GM13976 (cell line): ENCODE results near the gene ANGPTL3.

Experiments
- DNase-seq: peaks from one replicate; pipeline ENCODE4 v3.0.0; 2012; ENCODE audit warnings: low spot score
- in situ Hi-C: fragments of 300-500 bp; cut with MboI; formaldehyde crosslinking; loops from one replicate; pipeline ENCODE4 v1.12.0; 2022; ENCODE audit warnings: low sequenced_read_pairs, mixed read lengths, inconsistent platforms; ENCODE audit not compliant: unreplicated experiment
- TF ChIP-seq, protein P1 (sequence below): IDR thresholded peaks from 2 replicates; pipeline ENCODE4 v1.5.1; 2012; ENCODE audit warnings: borderline replicate concordance, mild to moderate bottlenecking; ENCODE audit not compliant: insufficient read depth; ENCODE audit errors: extremely low read depth, missing control alignments, control extremely low read depth

The ANGPTL3 gene

DNA sequence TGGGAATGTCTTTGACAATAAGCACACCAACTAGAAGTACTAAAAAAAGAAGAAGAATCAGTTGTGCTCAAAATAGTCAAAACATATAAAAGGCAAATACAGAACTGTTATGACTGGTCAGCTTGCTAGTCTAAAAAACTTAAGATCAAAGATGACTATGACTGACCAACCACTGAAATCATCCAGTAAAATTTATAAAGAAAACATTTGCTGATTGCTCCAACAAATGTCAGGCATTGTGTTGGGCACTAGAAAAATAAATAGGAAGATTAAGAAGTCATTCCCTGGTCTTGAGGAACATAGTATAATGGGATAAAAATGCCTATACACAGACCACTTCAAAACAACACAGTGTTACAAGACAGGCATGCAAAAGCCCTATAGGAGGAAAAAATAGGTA lies 9.3 kb upstream of the ANGPTL3 start:
- in situ Hi-C loops = no loop called here
- TF ChIP-seq, protein P1, sequence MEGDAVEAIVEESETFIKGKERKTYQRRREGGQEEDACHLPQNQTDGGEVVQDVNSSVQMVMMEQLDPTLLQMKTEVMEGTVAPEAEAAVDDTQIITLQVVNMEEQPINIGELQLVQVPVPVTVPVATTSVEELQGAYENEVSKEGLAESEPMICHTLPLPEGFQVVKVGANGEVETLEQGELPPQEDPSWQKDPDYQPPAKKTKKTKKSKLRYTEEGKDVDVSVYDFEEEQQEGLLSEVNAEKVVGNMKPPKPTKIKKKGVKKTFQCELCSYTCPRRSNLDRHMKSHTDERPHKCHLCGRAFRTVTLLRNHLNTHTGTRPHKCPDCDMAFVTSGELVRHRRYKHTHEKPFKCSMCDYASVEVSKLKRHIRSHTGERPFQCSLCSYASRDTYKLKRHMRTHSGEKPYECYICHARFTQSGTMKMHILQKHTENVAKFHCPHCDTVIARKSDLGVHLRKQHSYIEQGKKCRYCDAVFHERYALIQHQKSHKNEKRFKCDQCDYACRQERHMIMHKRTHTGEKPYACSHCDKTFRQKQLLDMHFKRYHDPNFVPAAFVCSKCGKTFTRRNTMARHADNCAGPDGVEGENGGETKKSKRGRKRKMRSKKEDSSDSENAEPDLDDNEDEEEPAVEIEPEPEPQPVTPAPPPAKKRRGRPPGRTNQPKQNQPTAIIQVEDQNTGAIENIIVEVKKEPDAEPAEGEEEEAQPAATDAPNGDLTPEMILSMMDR = no peak
- no peak for DNase-seq

DNA sequence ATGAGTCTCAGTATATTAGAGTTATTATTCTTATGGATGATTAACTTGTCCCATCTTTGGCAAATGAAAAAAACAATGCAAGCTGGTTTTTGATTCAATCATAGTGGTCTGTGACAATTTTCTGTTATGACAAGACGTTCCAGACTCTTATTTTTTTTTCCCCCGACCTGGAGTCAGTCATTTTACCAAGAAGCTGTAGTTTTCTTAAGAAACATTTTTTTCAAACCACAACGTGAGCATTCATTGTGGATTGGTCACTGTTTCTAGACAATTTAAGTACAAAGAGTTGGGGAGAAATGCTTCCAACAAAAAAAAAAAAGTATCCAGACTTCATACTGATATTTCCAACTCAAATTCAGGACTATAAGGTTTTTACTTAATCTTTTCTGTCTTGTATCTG lies 8.0 kb upstream of the ANGPTL3 start:
- DNase-seq = no peak
- TF ChIP-seq, protein P1 = no peak
- in situ Hi-C loops = no loop called here

DNA sequence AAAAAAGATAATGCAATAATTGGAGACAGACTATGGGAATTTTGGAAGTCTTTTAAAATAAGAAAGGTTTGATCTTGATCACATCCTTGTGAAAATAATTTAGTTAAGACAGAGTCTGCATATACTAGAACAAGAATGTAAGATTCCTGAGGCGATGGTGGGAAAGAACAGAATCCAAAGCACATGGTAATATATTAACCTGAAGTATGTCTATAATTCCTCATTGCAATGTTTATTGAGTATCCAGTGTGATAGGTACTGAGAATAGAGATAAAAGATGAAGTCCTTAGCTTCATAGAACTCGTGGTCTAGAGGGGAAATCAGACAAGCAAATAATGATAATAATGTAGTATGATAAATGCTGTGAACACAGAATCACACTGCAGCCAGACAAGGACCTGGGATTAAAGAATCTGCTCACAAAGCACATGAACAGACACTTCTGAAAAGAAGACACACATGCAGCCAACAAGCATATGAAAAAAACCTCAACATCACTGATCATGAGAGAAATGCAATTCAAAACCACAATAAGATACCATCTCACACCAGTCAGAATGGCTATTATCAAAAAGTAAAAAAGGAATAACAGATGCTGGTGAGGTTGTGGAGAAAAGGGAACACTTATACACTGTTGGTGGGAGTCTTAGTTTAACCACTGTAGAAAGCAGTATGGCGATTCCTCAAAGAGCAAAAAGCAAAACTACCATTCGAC lies 6.9 kb upstream of the ANGPTL3 start:
- in situ Hi-C loops = no loop called here
- TF ChIP-seq, protein P1 = no peak
- no peak for DNase-seq

DNA sequence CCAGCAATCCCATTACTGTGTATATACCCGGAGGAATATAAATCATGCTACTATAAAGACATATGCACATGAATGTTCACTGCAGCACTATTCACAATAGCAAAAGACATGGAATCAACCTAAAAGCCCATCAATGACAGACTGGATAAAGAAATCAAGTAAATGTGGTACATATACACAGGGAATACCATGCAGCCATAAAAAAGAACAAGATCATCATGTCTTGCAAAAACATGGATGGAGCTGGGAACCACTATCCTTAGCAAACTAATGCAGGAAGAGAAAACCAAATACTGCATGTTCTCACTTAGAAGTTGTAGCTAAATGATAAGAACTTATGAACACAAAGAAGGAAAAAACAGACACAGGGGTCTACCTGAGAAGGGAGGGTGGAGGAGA lies 6.4 kb upstream of the ANGPTL3 start:
- TF ChIP-seq, protein P1 = no peak
- no peak for DNase-seq
- in situ Hi-C loops = no loop called here

DNA sequence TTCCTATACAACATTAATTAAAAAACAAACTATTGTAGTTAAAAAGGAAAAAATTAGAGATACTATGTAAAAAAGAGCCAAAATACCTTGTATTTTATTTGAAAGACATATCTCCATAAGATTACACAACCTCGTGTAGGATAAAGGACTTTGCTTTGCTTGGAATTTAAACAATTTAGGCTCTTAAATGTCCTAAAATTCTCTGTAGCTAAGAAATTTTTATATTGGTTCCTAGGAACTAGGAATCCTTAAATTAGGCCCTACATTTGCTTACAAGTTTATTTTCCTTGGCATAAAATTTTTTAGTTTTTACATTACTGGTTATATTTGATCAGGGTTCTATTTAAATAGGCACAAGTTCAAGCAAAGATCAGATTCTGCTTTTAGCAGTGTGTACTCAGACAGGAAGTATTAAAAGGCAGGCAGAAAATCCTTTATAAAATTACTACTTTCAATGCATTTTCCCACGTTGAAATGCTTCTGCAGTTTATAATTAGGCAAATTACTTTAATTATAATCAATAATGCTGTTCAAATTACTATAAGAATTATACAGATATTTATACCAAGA lies 3.4 kb upstream of the ANGPTL3 start:
- TF ChIP-seq, protein P1 = no peak
- DNase-seq = no peak
- in situ Hi-C loops = no loop called here

DNA sequence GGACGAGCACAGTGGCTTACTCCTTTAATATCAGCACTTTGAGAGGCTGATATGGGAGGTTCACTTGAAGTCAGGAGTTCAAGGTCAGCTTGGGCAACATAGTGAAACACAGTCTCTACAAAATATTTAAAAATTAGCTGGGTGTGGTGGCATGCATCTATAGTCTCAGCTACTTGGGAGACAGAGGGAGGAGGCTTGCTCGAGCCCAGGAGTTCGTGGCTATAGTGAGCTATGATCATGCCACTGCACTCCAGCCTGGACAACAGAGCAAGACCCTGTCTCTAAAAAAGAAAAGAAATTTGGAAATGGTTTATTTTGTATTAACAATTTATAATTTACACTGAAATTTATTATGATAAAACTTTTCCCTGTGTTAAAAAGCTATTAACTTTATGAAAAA lies 1.7 kb upstream of the ANGPTL3 start:
- in situ Hi-C loops = no loop called here
- TF ChIP-seq, protein P1 = no peak

DNA sequence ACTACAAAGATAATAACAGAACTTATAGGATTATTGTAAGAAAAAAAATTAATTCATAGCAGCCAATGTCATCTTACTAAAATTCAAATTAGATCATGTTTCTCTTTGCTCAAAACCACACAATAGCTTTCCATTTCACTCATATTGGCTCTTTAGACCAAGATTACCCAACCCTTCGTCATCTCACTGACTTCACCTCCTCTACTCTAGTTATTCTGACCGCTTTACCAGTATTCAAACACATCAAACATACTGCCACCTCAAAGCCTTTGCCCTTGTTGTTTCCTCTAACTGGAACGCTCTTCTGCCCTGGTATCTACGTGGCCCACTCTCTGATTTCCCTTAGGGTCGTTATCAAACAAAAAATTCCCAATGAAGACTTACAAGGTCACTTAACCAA lies 1.7 kb downstream of the ANGPTL3 start:
- TF ChIP-seq, protein P1 = no peak
- in situ Hi-C loops = no loop called here
- no peak for DNase-seq

More for the DNA sequence above, 1.7 kb upstream of the ANGPTL3 start:
- DNase-seq = no peak
